PC-3 (cell line): ENCODE results near the gene TSNAXIP1. TPM values are rescaled to one million over a fixed set of nuclear protein-coding genes. Genes with fewer than 3 reads are reported as not detected.
A peak's percentile ranks its signal among the peaks of the same experiment; 100 is the strongest.

ENCODE experiments used
- ATAC-seq: fragments of 200-7000 bp; cut with Tn5 transposase; 2 replicates; pipeline ENCODE4 v1.9.1; 2020; ENCODE audit warnings: mild to moderate bottlenecking, moderate library complexity
- BruUV-seq: library from RNA; stranded (reverse); fragments of 400-500 nt; replicated peaks from 2 replicates; lab custom pipeline; 2021; lab: Mats Ljungman, UMichigan
- CTCF ChIA-PET: fragments of 300-600 bp; sonication (Branson Sonifier 250); formaldehyde crosslinking; loops from one replicate; lab custom pipeline; 2022; ENCODE audit warnings: antibody characterized with exemption; lab: Charles Lee
- POLR2A ChIA-PET: fragments of 300-600 bp; sonication (Branson Sonifier 250); formaldehyde crosslinking; loops from one replicate; lab custom pipeline; 2022; ENCODE audit warnings: antibody characterized with exemption; ENCODE audit not compliant: unreplicated experiment; lab: Charles Lee
- DNase-seq: peaks from one replicate; pipeline ENCODE4 v3.0.0-alpha.2; 2015
- H2AFZ ChIP-seq: fragments of 300-600 bp; sonication (generic); 2 replicates; pipeline ENCODE4 v1.6.0; 2016; ENCODE audit warnings: antibody characterized with exemption, low read length
- H3F3A ChIP-seq: fragments of 300-600 bp; sonication (generic); one replicate; pipeline ENCODE4 v1.6.0; 2017; ENCODE audit warnings: antibody characterized with exemption, low read length, control low read depth, mild to moderate bottlenecking; ENCODE audit not compliant: unreplicated experiment
- H3K27ac ChIP-seq: fragments of 300-600 bp; sonication (generic); 2 replicates; pipeline ENCODE4 v1.5.1; 2016; ENCODE audit warnings: mild to moderate bottlenecking, low read length
- H3K27me3 ChIP-seq: fragments of 300-600 bp; sonication (generic); 2 replicates; pipeline ENCODE4 v1.6.1; 2016; ENCODE audit warnings: low read length, mixed read lengths
- H3K36me3 ChIP-seq: fragments of 300-600 bp; sonication (generic); 2 replicates; pipeline ENCODE4 v1.6.1; 2016; ENCODE audit warnings: low read depth, mixed run types, low read length, mixed read lengths
- H3K4me1 ChIP-seq: fragments of 300-600 bp; sonication (generic); 2 replicates; pipeline ENCODE4 v1.5.1; 2016; ENCODE audit warnings: low read length; ENCODE audit not compliant: insufficient read depth
- H3K4me2 ChIP-seq: fragments of 300-600 bp; sonication (generic); 2 replicates; pipeline ENCODE4 v1.6.0; 2016; ENCODE audit warnings: low read length
- H3K4me3 ChIP-seq: fragments of 300-600 bp; sonication (generic); 2 replicates; pipeline ENCODE4 v1.5.1; 2016; ENCODE audit warnings: mild to moderate bottlenecking, low read length, mixed read lengths
- H3K79me2 ChIP-seq: fragments of 300-600 bp; sonication (generic); 2 replicates; pipeline ENCODE4 v1.6.1; 2017; ENCODE audit warnings: low read length, mixed read lengths
- H3K9ac ChIP-seq: fragments of 300-600 bp; sonication (generic); 2 replicates; pipeline ENCODE4 v1.6.0; 2016; ENCODE audit warnings: mild to moderate bottlenecking, low read length
- H3K9me2 ChIP-seq: fragments of 300-600 bp; sonication (generic); replicated peaks from 2 replicates; pipeline ENCODE4 v1.6.1; 2016; ENCODE audit warnings: mixed run types, low read length, mixed read lengths
- H3K9me3 ChIP-seq: fragments of 300-600 bp; sonication (generic); 2 replicates; pipeline ENCODE4 v1.6.1; 2016; ENCODE audit warnings: low read length, mixed read lengths
- H4K20me1 ChIP-seq: fragments of 300-600 bp; sonication (generic); 2 replicates; pipeline ENCODE4 v1.6.1; 2016; ENCODE audit warnings: low read length, mixed read lengths
- EZH2 ChIP-seq: fragments of 300-600 bp; sonication (generic); IDR thresholded peaks from one replicate; pipeline ENCODE4 v1.6.1; 2017; ENCODE audit warnings: antibody characterized with exemption, mild to moderate bottlenecking, low read length; ENCODE audit not compliant: unreplicated experiment
- EZH2phosphoT487 ChIP-seq: fragments of 300-600 bp; sonication (generic); IDR thresholded peaks from 2 replicates; pipeline ENCODE4 v1.6.1; 2018; ENCODE audit warnings: mild to moderate bottlenecking, antibody characterized with exemption, low read length, borderline replicate concordance
- intact Hi-C: fragments of 100-400 bp; cut with micrococcal nuclease; formaldehyde crosslinking; loops from 2 replicates; pipeline ENCODE4 v1.9.0; 2023
- total RNA-seq: library from RNA; depleted of rRNA; stranded (reverse); fragments of >200 nt; gene quantifications from 2 replicates; pipeline ENCODE4 v1.2.3, GENCODE V29; 2014
- TF ChIP-seq, protein P1 (sequence below): fragments of 300-600 bp; sonication (generic); conservative IDR thresholded peaks from 2 replicates; pipeline ENCODE4 v1.5.1; 2017; ENCODE audit warnings: antibody characterized with exemption, low read depth, mild to moderate bottlenecking, low read length

Gene TSNAXIP1
- total RNA-seq, 1 experiment from 2014 or later = 0.44 TPM

DNA sequence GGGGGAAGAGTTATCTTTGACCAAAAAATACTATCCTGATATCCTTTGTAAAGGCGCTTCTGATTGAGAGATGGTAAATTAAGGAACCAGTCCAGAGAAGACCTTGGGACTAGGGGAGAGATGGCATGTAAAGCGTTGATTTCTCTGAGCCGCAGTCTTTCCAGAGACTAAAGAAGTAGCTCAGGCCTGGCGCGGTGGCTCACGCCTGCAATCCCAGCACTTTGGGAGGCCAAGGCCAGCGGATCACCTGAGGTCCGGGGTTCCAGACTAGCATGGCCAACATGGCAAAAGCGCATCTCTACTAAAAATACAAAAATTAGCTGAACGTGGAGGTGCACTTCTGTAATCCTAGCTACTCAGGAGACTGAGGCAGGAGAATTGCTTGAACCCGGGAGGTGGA, 41.4 kb downstream of the TSNAXIP1 start:
- Histone ChIP-seq H3K27me3 (no peaks in the 10 kb centered on the region), H3K4me2 (peak overlapping the region; percentile 90), H3K9me3 (no peaks in the 10 kb centered on the region), H3K27ac (peak overlapping the region; percentile 81), H3K4me1 (peaks cover 33% of the 10 kb centered on the region), H3K36me3 (no peaks in the 10 kb centered on the region), H3K9ac (peak overlapping the region; percentile 100), H3K4me3 (peak overlapping the region; percentile 98), H2AFZ (no peak overlapping the region), H4K20me1 (peaks cover 14% of the 10 kb centered on the region; the same call in 1 of the 2 replicates), H3F3A (no peaks in the 10 kb centered on the region), H3K79me2 (peaks cover 91% of the 10 kb centered on the region), H3K9me2 (no peaks in the 10 kb centered on the region)
- ChIA-PET CTCF (no interaction called here), POLR2A (no interaction called here)
- no peak for DNase-seq
- BruUV-seq = no TSS peak
- TF ChIP-seq EZH2 (no peak), EZH2phosphoT487 (no peak)
- TF ChIP-seq, protein P1, sequence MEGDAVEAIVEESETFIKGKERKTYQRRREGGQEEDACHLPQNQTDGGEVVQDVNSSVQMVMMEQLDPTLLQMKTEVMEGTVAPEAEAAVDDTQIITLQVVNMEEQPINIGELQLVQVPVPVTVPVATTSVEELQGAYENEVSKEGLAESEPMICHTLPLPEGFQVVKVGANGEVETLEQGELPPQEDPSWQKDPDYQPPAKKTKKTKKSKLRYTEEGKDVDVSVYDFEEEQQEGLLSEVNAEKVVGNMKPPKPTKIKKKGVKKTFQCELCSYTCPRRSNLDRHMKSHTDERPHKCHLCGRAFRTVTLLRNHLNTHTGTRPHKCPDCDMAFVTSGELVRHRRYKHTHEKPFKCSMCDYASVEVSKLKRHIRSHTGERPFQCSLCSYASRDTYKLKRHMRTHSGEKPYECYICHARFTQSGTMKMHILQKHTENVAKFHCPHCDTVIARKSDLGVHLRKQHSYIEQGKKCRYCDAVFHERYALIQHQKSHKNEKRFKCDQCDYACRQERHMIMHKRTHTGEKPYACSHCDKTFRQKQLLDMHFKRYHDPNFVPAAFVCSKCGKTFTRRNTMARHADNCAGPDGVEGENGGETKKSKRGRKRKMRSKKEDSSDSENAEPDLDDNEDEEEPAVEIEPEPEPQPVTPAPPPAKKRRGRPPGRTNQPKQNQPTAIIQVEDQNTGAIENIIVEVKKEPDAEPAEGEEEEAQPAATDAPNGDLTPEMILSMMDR = no peak
- intact Hi-C loops = no loop called here
- ATAC-seq = no peak

GRCh38 chr16:67853670-67854069, 47.0 kb downstream of the TSNAXIP1 start:
- intact Hi-C loops = no loop called here
- Histone ChIP-seq H3K79me2 (peaks cover 95% of the 10 kb centered on the region), H2AFZ (no peak overlapping the region), H3K9ac (no peak overlapping the region), H3K27ac (no peak overlapping the region), H3F3A (no peaks in the 10 kb centered on the region), H3K4me2 (no peak overlapping the region), H3K4me3 (no peak overlapping the region), H4K20me1 (no peaks in the 10 kb centered on the region), H3K27me3 (no peaks in the 10 kb centered on the region), H3K9me2 (no peaks in the 10 kb centered on the region), H3K9me3 (no peaks in the 10 kb centered on the region), H3K36me3 (no peaks in the 10 kb centered on the region), H3K4me1 (peaks cover 22% of the 10 kb centered on the region)
- ChIA-PET POLR2A (no interaction called here), CTCF (no interaction called here)
- TF ChIP-seq EZH2phosphoT487 (no peak), EZH2 (no peak)
- TF ChIP-seq, protein P1 = no peak
- ATAC-seq (no peak), DNase-seq (no peak)
- no TSS peak for BruUV-seq

- H3K9me2 ChIP-seq = no peaks in the 10 kb centered on the region
- no peaks in the 10 kb centered on the region for H3K9me3 ChIP-seq
- H3K27me3 ChIP-seq = no peaks in the 10 kb centered on the region
- no peaks in the 10 kb centered on the region for H4K20me1 ChIP-seq
- intact Hi-C loops = no loop called here
- H3K4me3 ChIP-seq = no peak overlapping the region
- no peaks in the 10 kb centered on the region for H3F3A ChIP-seq
- TF ChIP-seq EZH2 (no peak), EZH2phosphoT487 (no peak)
- TF ChIP-seq, protein P1 = no peak
- H3K9ac ChIP-seq = no peak overlapping the region
- H3K4me2 ChIP-seq = no peak overlapping the region
- DNase-seq = no peak
- BruUV-seq = no TSS peak
- H2AFZ ChIP-seq = no peak overlapping the region
- ChIA-PET CTCF (no interaction called here), POLR2A (interaction anchor here (1.0 kb wide), 1 partner anchor 10 kb away, joined by 3 read pairs; no protein-coding TSS in a partner anchor)
- peaks cover 33% of the 10 kb centered on the region for H3K4me1 ChIP-seq
- peaks cover 96% of the 10 kb centered on the region for H3K79me2 ChIP-seq
- ATAC-seq = no peak
- no peak overlapping the region for H3K27ac ChIP-seq
- peaks cover 4% of the 10 kb centered on the region for H3K36me3 ChIP-seq
Measured at GRCh38 chr16:67855789-67856188, 49.1 kb downstream of the TSNAXIP1 start.
